ENCODE measurements around the gene MAEA.

The MAEA gene

DNA sequence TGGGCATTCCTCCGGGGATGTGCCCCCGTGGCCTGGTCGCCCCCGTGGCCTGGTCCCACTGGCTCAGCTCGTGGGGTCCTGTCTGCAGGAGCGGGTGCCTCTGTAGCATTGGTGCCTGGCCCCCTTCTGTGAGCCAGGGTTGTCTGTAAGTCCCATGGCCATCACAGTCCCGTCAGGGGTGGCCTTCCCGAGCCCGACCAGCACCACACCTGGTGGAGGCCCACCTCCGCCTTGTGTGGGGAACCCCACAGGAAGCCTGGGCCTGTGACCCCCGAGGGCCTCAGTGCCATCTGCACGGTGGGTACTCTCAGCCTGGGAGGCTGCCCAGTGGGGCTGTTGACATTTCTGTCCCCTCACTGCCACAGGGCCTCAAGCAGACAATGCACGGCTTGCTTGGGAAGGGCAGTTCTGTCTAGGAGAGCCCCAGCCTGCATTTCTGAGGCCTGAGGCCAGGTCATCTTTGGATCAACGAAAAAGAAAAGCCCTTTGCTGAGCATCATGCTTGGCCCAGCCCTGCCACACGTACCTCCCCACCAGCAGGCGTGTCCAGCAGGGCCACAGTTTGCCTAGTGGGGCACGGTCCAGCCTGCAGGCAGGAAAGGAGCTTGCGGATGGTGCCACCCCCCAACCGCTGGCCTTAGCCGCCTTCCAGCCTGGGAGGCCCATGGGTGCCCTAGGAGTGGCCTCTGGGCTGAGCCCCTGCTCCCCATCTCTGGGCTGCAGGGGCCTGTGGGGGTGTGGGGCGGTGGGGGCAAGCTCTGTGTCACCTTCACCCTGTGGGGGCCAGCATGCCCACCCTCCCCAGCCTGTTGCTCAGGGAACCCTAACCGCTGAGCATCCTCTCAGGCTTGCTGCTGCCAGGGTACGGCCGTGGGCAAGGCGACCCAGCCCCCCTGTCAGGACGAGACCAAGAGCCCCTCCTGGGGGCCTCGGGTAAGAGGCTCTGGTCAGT lies 93.4 kb downstream of the MAEA start:
- no peak for DNase-seq

DNA sequence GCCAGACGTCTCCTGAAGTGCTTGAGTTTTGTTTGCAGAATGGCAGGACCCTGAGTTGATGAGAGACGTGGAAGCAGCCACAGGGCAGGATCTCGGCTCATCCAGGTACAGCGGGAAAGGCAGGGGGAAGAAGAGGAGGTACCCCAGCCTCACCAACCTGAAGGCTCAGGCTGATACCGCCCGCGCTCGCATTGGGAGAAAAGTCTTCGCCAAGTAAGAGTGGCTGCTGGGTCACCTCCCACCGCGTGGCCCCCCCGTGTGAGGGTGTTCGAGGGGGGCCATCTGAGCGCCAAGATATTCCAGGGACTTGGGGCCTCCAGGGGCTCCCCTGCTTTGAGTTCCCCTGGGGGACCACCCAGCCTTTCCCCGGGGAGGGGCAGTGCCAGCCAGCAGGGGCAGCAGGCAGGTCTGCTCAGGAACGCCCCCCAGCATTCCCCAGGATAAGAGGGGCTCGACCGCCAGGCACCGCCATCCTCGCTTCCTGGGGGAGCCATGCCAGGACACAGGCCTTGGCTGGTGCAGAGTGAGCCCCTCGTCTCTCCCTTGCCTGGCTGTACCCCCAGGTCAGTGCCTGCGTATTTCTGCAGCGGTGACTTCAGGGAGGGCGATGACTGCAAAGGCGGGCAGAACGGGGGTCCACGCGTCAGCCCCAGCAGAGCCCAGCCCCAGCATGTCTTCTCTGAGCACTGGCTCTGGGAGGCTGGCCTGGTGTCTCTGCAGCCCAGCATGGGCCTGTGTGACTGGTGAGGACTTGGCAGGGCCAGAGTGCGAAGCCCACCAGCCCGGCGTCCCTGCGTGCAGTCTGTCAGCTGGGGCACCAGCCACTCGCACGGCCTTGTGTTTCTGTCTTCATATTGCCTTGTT lies 94.3 kb downstream of the MAEA start:
- DNase-seq, result no peak

DNA sequence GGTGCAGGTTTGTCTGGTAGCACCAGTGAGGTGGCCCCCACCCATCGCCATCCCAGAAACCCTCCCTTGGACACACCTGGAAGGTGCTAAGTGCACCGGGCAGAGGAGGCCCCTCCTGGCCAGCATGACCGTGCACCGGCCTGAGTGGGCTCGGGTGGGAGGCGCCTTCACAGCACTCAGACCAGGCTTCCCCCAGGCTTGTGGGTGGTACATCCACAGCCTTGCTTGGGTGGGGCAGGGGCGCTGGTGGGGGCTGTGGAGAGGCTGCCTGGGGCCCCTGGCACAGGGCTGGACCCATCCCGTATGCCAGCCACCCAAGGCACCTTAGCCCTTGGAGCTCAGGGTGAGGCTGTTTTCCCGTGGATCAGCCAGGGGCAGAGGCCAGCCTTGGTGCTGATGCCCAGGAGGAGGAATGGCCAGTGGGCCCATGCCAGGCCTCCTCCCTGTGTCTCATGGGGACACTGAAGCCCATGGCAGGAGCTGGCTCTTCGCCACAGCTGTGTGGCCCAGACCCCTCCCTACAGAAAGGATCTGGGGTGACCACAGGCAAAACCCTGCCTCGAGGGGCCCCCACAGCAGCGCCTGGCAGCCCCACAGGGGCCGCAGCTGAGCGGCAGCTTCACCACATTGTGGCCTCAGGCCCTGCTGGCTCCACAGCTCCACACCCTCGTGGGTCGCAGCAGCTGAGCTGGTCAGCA lies 95.1 kb downstream of the MAEA start:
- no peak for DNase-seq

DNA sequence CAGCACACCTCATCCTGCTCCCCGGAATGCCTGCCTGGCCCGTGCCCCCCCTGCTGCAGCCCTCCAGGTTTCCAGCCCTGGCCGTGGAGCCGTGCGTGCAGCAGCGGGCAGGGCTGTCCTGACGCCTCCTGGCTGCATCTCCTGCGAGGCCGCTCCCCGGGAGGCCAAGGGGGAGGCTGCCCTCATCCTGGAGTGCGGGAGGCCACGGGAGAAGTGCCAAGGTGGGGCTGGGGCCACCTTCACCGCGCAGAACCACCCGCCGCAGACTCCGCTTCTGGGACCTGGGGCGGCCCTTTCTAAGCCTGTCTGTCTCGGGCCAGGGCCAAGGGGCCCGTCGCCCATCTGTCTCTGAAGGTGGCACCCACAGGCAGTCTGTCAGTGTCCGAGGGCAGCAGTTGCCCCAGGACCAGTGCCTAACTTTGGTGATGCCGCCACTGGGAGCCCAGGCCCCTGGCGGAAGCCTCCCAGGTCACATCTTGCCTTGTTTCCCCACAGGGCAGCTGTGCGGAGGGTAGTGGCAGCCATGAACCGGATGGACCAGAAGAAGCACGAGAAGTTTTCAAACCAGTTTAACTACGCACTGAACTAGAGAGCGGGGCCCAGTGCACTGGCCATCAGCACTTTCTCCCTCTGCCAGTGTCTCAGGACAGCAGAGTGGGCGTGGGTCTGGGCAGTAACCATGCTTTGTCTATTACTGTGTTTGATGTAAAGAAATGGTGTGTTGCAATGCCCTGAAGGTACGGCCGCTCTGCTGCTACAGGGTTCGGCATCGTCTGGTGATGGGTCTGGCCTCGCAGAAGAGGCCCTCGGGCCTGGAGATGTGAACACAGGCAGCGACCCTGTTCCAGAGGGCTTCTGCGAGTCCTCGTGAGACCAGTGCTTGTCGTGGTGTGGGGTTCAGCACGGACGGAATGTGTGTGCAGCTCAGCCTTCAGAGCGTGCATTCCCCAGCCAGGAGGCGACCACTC lies 96.0 kb downstream of the MAEA start:
- no peak for DNase-seq

Measured in activated gamma-delta T cell (primary cell).